Measurements from ENCODE around the gene GPR108. TPM values are rescaled to one million over a fixed set of nuclear protein-coding genes. Genes with fewer than 3 reads are reported as not detected.

The GPR108 gene
- polyA plus RNA-seq, 1 of the 3 experiments (the other 2 are of a cell fraction): 54.2 TPM

DNA sequence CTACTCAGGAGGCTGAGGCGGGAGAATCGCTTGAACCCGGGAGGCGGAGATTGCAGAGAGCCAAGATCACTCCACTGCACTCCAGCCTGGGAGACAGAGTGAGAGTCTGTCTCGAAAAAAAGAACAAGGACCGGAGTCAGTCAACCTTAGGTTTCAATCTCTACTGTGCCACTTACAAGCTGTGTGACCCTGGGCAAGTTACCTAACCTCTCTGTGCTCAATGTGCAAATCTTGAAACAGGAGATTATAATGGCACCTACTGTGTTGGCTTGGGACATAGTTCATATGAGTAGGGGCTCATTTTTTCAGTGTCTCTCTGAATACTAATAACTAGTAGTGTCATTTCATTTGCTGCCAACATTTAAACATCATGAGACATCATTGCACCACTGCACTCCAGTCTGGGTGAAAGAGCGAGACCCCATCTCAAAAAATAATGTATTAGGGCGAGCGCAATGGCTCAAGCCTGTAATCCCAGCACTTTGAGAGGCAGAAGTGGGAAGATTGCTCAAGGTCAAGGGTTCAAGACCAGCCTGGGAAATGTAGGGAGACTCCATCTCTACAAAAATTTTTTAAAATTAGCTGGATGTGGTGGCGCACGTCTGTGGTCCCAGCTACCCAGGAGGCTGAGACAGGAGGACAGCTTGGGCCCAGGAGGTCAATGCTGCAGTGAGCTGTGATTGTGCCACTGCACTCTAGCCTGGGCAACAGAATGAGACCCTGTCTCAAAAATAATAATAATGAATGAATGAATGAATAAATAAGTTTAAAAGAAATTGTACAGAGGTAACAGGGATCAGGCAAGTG lies 22.4 kb downstream of the GPR108 start:
- Histone ChIP-seq H3F3A (replicated peaks; ENCODE audit: insufficient read depth) (peaks cover 6% of the 10 kb centered on the region), H3K36me3 (replicated peaks in 1 of 2; ENCODE audit: control insufficient read depth in 1 of 2, insufficient read depth in 2 of 2, low read length in 1 of 2) (no peaks in the 10 kb centered on the region), H3K9ac (no peak overlapping the region), H3K27me3 (ENCODE audit: insufficient read depth) (peaks cover 24% of the 10 kb centered on the region), H3K27ac (ENCODE audit: low read depth in 2 of 2, low read length in 1 of 2) (no peak overlapping the region), H4K20me1 (ENCODE audit: insufficient read depth) (no peaks in the 10 kb centered on the region), H3K9me3 (no peaks in the 10 kb centered on the region), H3K79me2 (ENCODE audit: insufficient read depth) (no peaks in the 10 kb centered on the region), H3K4me2 (no peak overlapping the region), H3K9me2 (no peaks in the 10 kb centered on the region), H2AFZ (ENCODE audit: low read depth) (no peak overlapping the region), H3K4me3 (ENCODE audit: low read depth in 2 of 2, low read length in 1 of 2) (no peak overlapping the region), H3K4me1 (ENCODE audit: control insufficient read depth in 1 of 2, insufficient read depth in 2 of 2, low read depth in 1 of 2, low read length in 1 of 2) (no peaks in the 10 kb centered on the region)
- POLR2A ChIA-PET: no interaction called here
- 54% methylated on average over 11 of the region's 11 CpGs for WGBS (ENCODE audit: low lambda C conversion rate)
- CTCF ChIA-PET: interaction anchor here (0.7 to 1.1 kb wide), 3 partner anchors 10 to 779 kb away, joined by 3 read pairs; no protein-coding TSS in a partner anchor
- no peak for DNase-seq
- TF ChIP-seq NFIC (IDR thresholded peaks at IDR 0.05; ENCODE audit: borderline replicate concordance): no peak
- TF ChIP-seq TCF12 (IDR thresholded peaks at IDR 0.05): no peak
- TF ChIP-seq YY1 (IDR thresholded peaks at IDR 0.05; ENCODE audit: low read depth): no peak
- TF ChIP-seq, protein P1, sequence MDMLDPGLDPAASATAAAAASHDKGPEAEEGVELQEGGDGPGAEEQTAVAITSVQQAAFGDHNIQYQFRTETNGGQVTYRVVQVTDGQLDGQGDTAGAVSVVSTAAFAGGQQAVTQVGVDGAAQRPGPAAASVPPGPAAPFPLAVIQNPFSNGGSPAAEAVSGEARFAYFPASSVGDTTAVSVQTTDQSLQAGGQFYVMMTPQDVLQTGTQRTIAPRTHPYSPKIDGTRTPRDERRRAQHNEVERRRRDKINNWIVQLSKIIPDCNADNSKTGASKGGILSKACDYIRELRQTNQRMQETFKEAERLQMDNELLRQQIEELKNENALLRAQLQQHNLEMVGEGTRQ (IDR thresholded peaks at IDR 0.05; ENCODE audit: borderline replicate concordance, low read depth, low read length): no peak
- TF ChIP-seq, protein P2, sequence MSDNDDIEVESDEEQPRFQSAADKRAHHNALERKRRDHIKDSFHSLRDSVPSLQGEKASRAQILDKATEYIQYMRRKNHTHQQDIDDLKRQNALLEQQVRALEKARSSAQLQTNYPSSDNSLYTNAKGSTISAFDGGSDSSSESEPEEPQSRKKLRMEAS (IDR thresholded peaks at IDR 0.05; ENCODE audit: low read depth): no peak
- no peak for TF ChIP-seq TAF1 (IDR thresholded peaks at IDR 0.05; ENCODE audit: borderline replicate concordance, low read depth, low read length)
- no peak for TF ChIP-seq SIN3A (IDR thresholded peaks at IDR 0.05; ENCODE audit: borderline replicate concordance, low read depth, low read length)
- no peak for TF ChIP-seq EP300 (IDR thresholded peaks at IDR 0.05; ENCODE audit: borderline replicate concordance in 1 of 2, low read depth in 1 of 2, low read length in 1 of 2)
- no peak for TF ChIP-seq RFX5 (IDR thresholded peaks at IDR 0.05; ENCODE audit: low read length)
- TF ChIP-seq ELF1 (IDR thresholded peaks at IDR 0.05): no peak
- no peak for TF ChIP-seq MXI1 (IDR thresholded peaks at IDR 0.05; ENCODE audit: low read depth, low read length)
- TF ChIP-seq SMC3 (IDR thresholded peaks at IDR 0.05; ENCODE audit: low read depth, low read length): no peak
- no peak for TF ChIP-seq RXRA (IDR thresholded peaks at IDR 0.05; ENCODE audit: borderline replicate concordance, low read depth)
- no peak for TF ChIP-seq CHD2 (IDR thresholded peaks at IDR 0.05; ENCODE audit: low read length, partially characterized antibody)
- no peak for TF ChIP-seq FOXM1 (IDR thresholded peaks at IDR 0.05; ENCODE audit: low read depth)
- TF ChIP-seq, protein P3, sequence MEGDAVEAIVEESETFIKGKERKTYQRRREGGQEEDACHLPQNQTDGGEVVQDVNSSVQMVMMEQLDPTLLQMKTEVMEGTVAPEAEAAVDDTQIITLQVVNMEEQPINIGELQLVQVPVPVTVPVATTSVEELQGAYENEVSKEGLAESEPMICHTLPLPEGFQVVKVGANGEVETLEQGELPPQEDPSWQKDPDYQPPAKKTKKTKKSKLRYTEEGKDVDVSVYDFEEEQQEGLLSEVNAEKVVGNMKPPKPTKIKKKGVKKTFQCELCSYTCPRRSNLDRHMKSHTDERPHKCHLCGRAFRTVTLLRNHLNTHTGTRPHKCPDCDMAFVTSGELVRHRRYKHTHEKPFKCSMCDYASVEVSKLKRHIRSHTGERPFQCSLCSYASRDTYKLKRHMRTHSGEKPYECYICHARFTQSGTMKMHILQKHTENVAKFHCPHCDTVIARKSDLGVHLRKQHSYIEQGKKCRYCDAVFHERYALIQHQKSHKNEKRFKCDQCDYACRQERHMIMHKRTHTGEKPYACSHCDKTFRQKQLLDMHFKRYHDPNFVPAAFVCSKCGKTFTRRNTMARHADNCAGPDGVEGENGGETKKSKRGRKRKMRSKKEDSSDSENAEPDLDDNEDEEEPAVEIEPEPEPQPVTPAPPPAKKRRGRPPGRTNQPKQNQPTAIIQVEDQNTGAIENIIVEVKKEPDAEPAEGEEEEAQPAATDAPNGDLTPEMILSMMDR (IDR thresholded peaks at IDR 0.05): no peak
- TF ChIP-seq, protein P4, sequence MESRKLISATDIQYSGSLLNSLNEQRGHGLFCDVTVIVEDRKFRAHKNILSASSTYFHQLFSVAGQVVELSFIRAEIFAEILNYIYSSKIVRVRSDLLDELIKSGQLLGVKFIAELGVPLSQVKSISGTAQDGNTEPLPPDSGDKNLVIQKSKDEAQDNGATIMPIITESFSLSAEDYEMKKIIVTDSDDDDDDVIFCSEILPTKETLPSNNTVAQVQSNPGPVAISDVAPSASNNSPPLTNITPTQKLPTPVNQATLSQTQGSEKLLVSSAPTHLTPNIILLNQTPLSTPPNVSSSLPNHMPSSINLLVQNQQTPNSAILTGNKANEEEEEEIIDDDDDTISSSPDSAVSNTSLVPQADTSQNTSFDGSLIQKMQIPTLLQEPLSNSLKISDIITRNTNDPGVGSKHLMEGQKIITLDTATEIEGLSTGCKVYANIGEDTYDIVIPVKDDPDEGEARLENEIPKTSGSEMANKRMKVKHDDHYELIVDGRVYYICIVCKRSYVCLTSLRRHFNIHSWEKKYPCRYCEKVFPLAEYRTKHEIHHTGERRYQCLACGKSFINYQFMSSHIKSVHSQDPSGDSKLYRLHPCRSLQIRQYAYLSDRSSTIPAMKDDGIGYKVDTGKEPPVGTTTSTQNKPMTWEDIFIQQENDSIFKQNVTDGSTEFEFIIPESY (IDR thresholded peaks at IDR 0.05; ENCODE audit: borderline replicate concordance, low read depth): no peak
- TF ChIP-seq NRF1 (IDR thresholded peaks at IDR 0.05; ENCODE audit: low read depth, low read length): no peak
- TF ChIP-seq RCOR1 (IDR thresholded peaks at IDR 0.05; ENCODE audit: low read length): no peak

All from SK-N-SH (cell line).